Omental fat pad (tissue), 4 donors: ENCODE results near the gene FBXO46. TPM values are rescaled to one million over a fixed set of nuclear protein-coding genes. Genes with fewer than 3 reads are reported as not detected.
A peak's percentile ranks its signal among the peaks of the same experiment; 100 is the strongest.

Experiments
- ATAC-seq: fragments of 150-250 bp; one replicate; pipeline ENCODE4 v1.9.1; 2016; ENCODE audit warnings: mild to moderate bottlenecking, moderate library complexity; ENCODE audit not compliant: low FRiP score
- DNase-seq: peaks from one replicate; pipeline ENCODE4 v3.0.0-alpha.2; 2019; ENCODE audit warnings: low spot score
- total RNA-seq, 4 donors: library from RNA; depleted of rRNA; stranded (reverse); fragments of >200 nt; gene quantifications; one replicate each; pipeline ENCODE4 v1.1.0, GENCODE V29; 2016
- TF ChIP-seq, protein P1 (sequence below), 3 donors: fragments of 450-650 bp; IDR thresholded peaks; one replicate each; pipeline ENCODE4 v1.5.1; 2016 to 2017; ENCODE audit warnings: antibody characterized with exemption in 3 of 3, mild to moderate bottlenecking in 3 of 3, moderate library complexity in 2 of 3

Gene FBXO46
- total RNA-seq, 4 donors from 2014 or later = 5.8 to 7.6 (median 6.7) TPM

- DNase-seq (peak; percentile 96), ATAC-seq (peak; percentile 61)
- TF ChIP-seq, protein P1, sequence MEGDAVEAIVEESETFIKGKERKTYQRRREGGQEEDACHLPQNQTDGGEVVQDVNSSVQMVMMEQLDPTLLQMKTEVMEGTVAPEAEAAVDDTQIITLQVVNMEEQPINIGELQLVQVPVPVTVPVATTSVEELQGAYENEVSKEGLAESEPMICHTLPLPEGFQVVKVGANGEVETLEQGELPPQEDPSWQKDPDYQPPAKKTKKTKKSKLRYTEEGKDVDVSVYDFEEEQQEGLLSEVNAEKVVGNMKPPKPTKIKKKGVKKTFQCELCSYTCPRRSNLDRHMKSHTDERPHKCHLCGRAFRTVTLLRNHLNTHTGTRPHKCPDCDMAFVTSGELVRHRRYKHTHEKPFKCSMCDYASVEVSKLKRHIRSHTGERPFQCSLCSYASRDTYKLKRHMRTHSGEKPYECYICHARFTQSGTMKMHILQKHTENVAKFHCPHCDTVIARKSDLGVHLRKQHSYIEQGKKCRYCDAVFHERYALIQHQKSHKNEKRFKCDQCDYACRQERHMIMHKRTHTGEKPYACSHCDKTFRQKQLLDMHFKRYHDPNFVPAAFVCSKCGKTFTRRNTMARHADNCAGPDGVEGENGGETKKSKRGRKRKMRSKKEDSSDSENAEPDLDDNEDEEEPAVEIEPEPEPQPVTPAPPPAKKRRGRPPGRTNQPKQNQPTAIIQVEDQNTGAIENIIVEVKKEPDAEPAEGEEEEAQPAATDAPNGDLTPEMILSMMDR (IDR thresholded peaks at IDR 0.05) = no peak
Measured at GRCh38 chr19:45768984-45769782, 38.5 kb upstream of the FBXO46 start, which contains the start of gene SIX5. TSS of gene SIX5 (minus strand) at chr19:45769252. CDS start at chr19:45768844, 408 bp downstream.

DNA sequence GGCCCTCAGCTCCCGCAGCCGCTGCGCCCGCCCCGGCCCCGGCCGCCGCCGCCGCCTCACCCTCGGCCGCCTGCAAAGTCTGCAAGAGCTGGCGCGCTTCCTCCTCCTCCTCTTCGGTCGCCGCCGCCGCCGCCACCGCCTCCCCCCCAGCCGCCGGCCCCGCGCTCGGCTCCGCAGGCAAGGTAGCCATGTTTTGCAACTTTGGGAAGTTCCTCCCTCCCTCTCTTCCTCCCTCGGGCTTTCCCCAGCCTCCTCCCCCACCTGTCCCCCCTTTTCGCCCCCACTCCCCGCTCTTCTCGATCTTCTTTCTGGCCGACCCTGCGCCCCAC is 37.9 kb upstream of the FBXO46 start:
- TF ChIP-seq, protein P1 (IDR thresholded peaks at IDR 0.05) = no peak
- DNase-seq = no peak
- ATAC-seq = no peak

DNA sequence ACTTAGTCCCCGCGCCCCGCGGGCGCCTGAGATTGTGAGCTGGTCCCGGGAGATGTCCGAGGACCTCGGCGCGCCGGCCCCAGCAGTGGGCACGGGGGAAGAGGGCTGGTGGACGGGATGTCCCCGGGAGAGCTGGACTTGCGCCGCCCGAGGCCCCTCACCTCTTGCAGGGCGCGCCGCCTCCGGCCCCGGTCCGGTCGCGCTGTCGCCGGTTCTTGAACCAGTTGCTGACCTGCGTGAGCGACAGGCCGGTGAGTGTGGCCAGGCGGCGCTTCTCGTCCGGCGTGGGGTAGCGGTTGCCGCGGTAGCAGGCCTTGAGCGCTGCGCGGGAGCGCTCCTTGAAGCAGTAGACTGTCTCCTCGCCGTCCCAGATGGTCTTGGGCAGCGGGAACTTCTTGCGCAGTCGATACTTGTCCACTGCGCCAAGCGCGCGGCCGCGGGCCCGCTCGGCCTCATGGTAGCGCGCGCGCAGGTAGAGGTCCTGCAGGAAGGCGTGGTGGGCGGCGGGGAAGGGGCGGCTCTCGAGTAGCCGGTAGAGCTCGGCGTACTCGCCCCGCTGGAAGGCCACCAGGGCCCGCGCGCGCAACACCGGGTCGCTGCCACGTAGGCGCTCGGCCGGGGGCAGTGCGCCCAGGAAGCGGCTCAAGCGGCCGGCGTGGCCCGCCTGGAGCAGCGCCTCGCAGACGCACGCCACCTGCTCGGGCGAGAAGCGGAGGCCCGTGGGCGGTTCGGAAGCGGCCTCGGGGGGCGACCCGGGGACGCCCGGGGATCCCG is 37.4 kb upstream of the FBXO46 start:
- TF ChIP-seq, protein P1 (IDR thresholded peaks at IDR 0.05) = no peak
- DNase-seq (no peak), ATAC-seq (no peak)

DNA sequence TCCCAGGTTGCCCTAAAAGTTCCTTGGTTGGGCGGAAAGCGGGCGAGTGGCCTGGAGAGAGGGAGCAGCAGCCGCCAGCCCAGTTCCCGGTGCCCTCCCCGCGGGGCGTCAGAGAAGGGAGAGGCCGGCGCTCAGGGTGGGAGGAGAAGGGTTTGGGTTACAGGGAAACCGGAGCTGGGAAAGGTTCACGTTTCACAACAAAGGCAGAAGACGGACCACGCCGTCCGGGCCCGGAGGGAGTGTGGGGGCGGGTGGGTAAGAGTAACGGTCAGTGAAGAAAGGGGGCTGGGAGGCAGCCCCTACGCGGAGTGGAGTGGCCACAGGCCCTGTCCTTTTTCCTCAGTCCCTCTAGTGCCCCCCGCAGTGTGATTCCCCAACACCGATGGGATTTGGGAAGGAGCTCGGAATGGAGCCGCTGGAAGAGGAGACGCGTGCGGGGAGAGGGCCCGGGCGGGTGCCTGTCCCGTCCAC is 36.7 kb upstream of the FBXO46 start:
- TF ChIP-seq, protein P1 (IDR thresholded peaks at IDR 0.05) = no peak
- ATAC-seq (peak; percentile 34), DNase-seq (peak; percentile 55)

- ATAC-seq (no peak), DNase-seq (no peak)
- TF ChIP-seq, protein P1 (IDR thresholded peaks at IDR 0.05) = no peak
Measured at GRCh38 chr19:45766869-45767346, 36.2 kb upstream of the FBXO46 start.

- TF ChIP-seq, protein P1 (IDR thresholded peaks at IDR 0.05) = no peak
- ATAC-seq (no peak), DNase-seq (no peak)
Measured at GRCh38 chr19:45766296-45766868, 35.7 kb upstream of the FBXO46 start.
